Uterus (tissue), 2 donors: ENCODE data around the gene TBC1D14.

Experiments
- POLR2A ChIP-seq, 2 donors: fragments of 450-650 bp; IDR thresholded peaks; one replicate each; pipeline ENCODE4 v1.6.1; 2016; ENCODE audit warnings: antibody characterized with exemption in 2 of 2, mild to moderate bottlenecking in 1 of 2, moderate library complexity in 1 of 2
- TF ChIP-seq, protein P1 (sequence below), 4 experiments: fragments of 200-600 bp in 2 of 4; fragments of 450-650 bp in 2 of 4; sonication (generic) in 2 of 4; IDR thresholded peaks; one replicate each; pipeline ENCODE4 v1.5.1; 2016 to 2019; ENCODE audit warnings: antibody characterized with exemption in 4 of 4, mild to moderate bottlenecking in 2 of 4, moderate library complexity in 1 of 4

DNA sequence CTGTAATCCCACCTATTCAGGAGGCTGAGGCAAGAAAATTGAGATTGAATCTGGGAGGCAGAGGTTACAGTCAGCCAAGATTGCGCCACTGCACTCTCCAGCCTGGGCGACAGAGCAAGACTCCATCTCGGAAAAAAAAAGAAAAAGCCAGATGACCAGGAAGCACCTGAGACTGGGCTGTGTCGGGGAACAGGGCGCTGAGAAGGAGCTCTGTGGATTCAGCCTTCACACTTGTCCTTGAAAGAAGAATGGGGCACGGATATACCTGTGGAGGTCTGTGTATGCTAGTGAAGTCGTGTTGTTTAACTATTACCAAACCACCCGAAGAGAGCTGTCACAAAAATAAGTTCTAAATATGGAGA is 94.2 kb downstream of the TBC1D14 start:
- TF ChIP-seq, protein P1, sequence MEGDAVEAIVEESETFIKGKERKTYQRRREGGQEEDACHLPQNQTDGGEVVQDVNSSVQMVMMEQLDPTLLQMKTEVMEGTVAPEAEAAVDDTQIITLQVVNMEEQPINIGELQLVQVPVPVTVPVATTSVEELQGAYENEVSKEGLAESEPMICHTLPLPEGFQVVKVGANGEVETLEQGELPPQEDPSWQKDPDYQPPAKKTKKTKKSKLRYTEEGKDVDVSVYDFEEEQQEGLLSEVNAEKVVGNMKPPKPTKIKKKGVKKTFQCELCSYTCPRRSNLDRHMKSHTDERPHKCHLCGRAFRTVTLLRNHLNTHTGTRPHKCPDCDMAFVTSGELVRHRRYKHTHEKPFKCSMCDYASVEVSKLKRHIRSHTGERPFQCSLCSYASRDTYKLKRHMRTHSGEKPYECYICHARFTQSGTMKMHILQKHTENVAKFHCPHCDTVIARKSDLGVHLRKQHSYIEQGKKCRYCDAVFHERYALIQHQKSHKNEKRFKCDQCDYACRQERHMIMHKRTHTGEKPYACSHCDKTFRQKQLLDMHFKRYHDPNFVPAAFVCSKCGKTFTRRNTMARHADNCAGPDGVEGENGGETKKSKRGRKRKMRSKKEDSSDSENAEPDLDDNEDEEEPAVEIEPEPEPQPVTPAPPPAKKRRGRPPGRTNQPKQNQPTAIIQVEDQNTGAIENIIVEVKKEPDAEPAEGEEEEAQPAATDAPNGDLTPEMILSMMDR (IDR thresholded peaks at IDR 0.05) = no peak
- TF ChIP-seq POLR2A (IDR thresholded peaks at IDR 0.05) = no peak
